HCT116 (cell line): Measurements from ENCODE around the gene RBFOX2.

Experiments
- POLR2A ChIP-seq: IDR thresholded peaks from 2 replicates; pipeline ENCODE4 v1.7.0; 2011; ENCODE audit warnings: borderline replicate concordance; ENCODE audit not compliant: insufficient read depth, insufficient read length; ENCODE audit errors: extremely low read depth
- TF ChIP-seq, protein P1 (sequence below), 3 experiments: fragments of 200-600 bp in 1 of 3; sonication (generic) in 1 of 3; IDR thresholded peaks in 2 of 3; conservative IDR thresholded peaks in 1 of 3; 2 replicates each; pipeline ENCODE4 v1.5.1; 2012 to 2017; ENCODE audit warnings: low read depth in 2 of 3, low read length in 2 of 3, antibody characterized with exemption in 1 of 3, borderline replicate concordance in 1 of 3, control low read depth in 1 of 3, mild to moderate bottlenecking in 1 of 3, mixed read lengths in 1 of 3, mixed run types in 1 of 3, moderate library complexity in 1 of 3; ENCODE audit not compliant: insufficient read depth in 1 of 3

GRCh38 chr22:35928285-35928798 lies 100.3 kb downstream of the RBFOX2 start:
- TF ChIP-seq POLR2A = no peak
- TF ChIP-seq, protein P1, sequence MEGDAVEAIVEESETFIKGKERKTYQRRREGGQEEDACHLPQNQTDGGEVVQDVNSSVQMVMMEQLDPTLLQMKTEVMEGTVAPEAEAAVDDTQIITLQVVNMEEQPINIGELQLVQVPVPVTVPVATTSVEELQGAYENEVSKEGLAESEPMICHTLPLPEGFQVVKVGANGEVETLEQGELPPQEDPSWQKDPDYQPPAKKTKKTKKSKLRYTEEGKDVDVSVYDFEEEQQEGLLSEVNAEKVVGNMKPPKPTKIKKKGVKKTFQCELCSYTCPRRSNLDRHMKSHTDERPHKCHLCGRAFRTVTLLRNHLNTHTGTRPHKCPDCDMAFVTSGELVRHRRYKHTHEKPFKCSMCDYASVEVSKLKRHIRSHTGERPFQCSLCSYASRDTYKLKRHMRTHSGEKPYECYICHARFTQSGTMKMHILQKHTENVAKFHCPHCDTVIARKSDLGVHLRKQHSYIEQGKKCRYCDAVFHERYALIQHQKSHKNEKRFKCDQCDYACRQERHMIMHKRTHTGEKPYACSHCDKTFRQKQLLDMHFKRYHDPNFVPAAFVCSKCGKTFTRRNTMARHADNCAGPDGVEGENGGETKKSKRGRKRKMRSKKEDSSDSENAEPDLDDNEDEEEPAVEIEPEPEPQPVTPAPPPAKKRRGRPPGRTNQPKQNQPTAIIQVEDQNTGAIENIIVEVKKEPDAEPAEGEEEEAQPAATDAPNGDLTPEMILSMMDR (IDR thresholded peaks at IDR 0.05 in 2 of 3, conservative IDR thresholded peaks at IDR 0.05 in 1 of 3; ENCODE audit: borderline replicate concordance in 1 of 3, insufficient read depth in 1 of 3, low read depth in 2 of 3, low read length in 2 of 3) = no peak
